ENCODE measurements around the gene CSF3. TPM values are rescaled to one million over a fixed set of nuclear protein-coding genes. Genes with fewer than 3 reads are reported as not detected.

CSF3 gene
- total and polyA plus RNA-seq, 2 of the 4 experiments (the other 2 are of a cell fraction): not detected

DNA sequence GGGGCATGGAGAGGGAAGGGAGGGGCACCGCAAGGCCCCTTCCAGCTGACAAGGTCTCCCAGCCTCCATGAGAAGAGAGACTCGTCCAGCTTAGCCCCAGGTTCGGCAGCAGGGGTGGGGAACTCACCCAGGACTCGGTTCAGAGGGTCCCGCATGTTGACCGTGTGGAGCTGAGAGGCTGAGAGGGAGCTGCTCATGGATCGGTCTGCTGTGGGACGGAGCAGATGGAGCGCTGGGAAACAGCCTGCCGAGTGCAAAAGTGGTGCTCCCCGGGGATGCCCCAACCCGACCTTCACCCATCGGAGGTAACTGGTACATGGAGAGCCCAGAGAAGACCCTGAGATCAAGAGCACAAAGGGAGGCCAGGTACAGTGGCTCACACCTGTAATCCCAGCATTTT lies 4.9 kb downstream of the CSF3 start:
- CTCF ChIA-PET: no interaction called here
- H2BK20ac ChIP-seq (ENCODE audit: low read depth, low read length): peak overlapping the region; percentile 77; the same call in 1 of the 2 replicates
- H3K56ac ChIP-seq (ENCODE audit: extremely low read depth, insufficient read depth, low read length): 0 out of 2 replicates have a peak overlapping the region, but pooled peaks have one; percentile 9
- ATAC-seq (ENCODE audit: low read depth) (no peak), DNase-seq (no peak)
- no peak overlapping the region for H4K5ac ChIP-seq (ENCODE audit: low read depth, low read length)
- no peak overlapping the region for H3K9ac ChIP-seq (ENCODE audit: low read depth, low read length)
- peak overlapping the region; percentile 81; the same call in 2 of the 3 replicates for H2BK15ac ChIP-seq (ENCODE audit: low read depth, low read length)
- peak overlapping the region; percentile 19 to 31; a peak in 2 of 4 replicates for H4K8ac ChIP-seq (ENCODE audit: low read depth in 2 of 2, low read length in 2 of 2)
- intact Hi-C loops (cut with micrococcal nuclease) (no loop called here), in situ Hi-C loops (cut with MboI; ENCODE audit: low sequenced_read_pairs) (loop anchor here (10.0 kb wide), 1 partner anchor 265 kb away; the partner anchor contains the start of gene CDC6), dilution Hi-C loops (cut with HindIII; ENCODE audit: low sequenced_read_pairs, unreplicated experiment) (no loop called here)
- no peaks in the 10 kb centered on the region for H3K9me3 ChIP-seq (ENCODE audit: control insufficient read depth, insufficient read depth, low read length)
- H2AFZ ChIP-seq (replicated peaks; ENCODE audit: low read length, poor library complexity): peak overlapping the region; percentile 24
- POLR2A ChIA-PET (ENCODE audit: unreplicated experiment): no interaction called here
- H3K4ac ChIP-seq (ENCODE audit: low read depth, low read length): peak overlapping the region; percentile 51
- H3K18ac ChIP-seq (ENCODE audit: low read depth, low read length): no peak overlapping the region
- H3K14ac ChIP-seq (replicated peaks; ENCODE audit: low read depth, low read length): no peak overlapping the region
- no peak overlapping the region for H3K4me2 ChIP-seq (ENCODE audit: low read depth, low read length)
- peak overlapping the region; percentile 87 for H2AK5ac ChIP-seq (ENCODE audit: low read depth, low read length)
- no TSS peak for BruUV-seq (replicated peaks)
- peaks cover 2% of the 10 kb centered on the region; the same call in 1 of the 2 replicates for H3K9me1 ChIP-seq (ENCODE audit: insufficient read depth, low read length)
- 83% methylated on average over 10 of the region's 13 CpGs; no CpG with 5 or more reads in 1 of the 2 experiments for WGBS, 2 experiments (ENCODE audit: extremely low coverage in 2 of 2, insufficient read length in 1 of 2)
- peak overlapping the region; percentile 66; the same call in 1 of the 2 replicates for H4K91ac ChIP-seq (ENCODE audit: insufficient read depth, low read depth, low read length)
- H3K4me1 ChIP-seq (ENCODE audit: control insufficient read depth, insufficient read depth, low read length): peaks cover 36% of the 10 kb centered on the region
- no peaks in the 10 kb centered on the region for H4K20me1 ChIP-seq (ENCODE audit: insufficient read depth, low read length)
- H2BK5ac ChIP-seq (ENCODE audit: low read depth, low read length, poor library complexity, severe bottlenecking): peak overlapping the region; percentile 19
- H2AK9ac ChIP-seq (replicated peaks; ENCODE audit: low read depth, low read length, poor library complexity): peak overlapping the region; percentile 60
- 0 out of 4 replicates have a peak, but pooled peaks cover 0 to 6% of the 10 kb centered on the region in 2 experiments for H3K79me1 ChIP-seq (ENCODE audit: low read depth in 1 of 2, low read length in 2 of 2)
- no peak overlapping the region for H3K23ac ChIP-seq (ENCODE audit: low read depth, low read length)
- H3K27me3 ChIP-seq (ENCODE audit: control insufficient read depth, insufficient read depth, low read length): no peaks in the 10 kb centered on the region
- H2BK120ac ChIP-seq (ENCODE audit: low read depth, low read length): peak overlapping the region; percentile 85
- peaks cover 21% of the 10 kb centered on the region; the same call in 1 of the 2 replicates for H3K36me3 ChIP-seq (ENCODE audit: control insufficient read depth, insufficient read depth, low read length)
- H3K4me3 ChIP-seq (ENCODE audit: insufficient read depth, low read depth, low read length): no peak overlapping the region
- H3K27ac ChIP-seq (ENCODE audit: insufficient read depth, low read length): no peak overlapping the region; the same call in 1 of the 2 replicates
- TF ChIP-seq RFX5 (IDR thresholded peaks at IDR 0.05; ENCODE audit: low read depth, low read length) (no peak), MAFK (IDR thresholded peaks at IDR 0.05; ENCODE audit: low read depth, low read length) (no peak)
